Posterior cingulate gyrus (tissue), 11 donors: Measurements from ENCODE around the gene SH3RF1.

Source experiments
- DNase-seq, 10 donors: peaks; one replicate each; pipeline versions ENCODE4 v3.0.0 to v3.0.0-alpha.2; 2020 to 2021; ENCODE audit warnings: mixed read lengths in 3 of 10
- intact Hi-C: fragments of 100-400 bp; cut with DNase I; formaldehyde crosslinking; loops from one replicate; pipeline ENCODE4 v1.15.1; 2023

Gene SH3RF1

DNA sequence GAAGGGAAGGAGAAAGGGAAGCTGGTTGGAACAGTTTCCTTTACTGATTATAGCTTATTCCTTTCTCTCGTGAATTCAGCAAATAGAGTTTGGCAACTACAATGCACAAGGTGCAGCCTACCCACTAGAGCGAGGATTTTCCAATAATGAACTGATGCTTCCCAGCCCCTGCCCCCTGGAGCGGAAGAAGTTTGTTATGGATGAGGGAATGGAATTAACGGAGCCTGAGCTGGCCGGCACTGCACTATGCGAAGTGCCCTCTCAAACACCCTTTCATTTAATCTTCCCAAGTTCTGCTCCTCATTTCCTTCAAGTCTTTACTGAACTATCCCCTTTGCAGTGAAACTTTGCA is 218.2 kb downstream of the SH3RF1 start:
- no peak for DNase-seq
- intact Hi-C loops: no loop called here

DNA sequence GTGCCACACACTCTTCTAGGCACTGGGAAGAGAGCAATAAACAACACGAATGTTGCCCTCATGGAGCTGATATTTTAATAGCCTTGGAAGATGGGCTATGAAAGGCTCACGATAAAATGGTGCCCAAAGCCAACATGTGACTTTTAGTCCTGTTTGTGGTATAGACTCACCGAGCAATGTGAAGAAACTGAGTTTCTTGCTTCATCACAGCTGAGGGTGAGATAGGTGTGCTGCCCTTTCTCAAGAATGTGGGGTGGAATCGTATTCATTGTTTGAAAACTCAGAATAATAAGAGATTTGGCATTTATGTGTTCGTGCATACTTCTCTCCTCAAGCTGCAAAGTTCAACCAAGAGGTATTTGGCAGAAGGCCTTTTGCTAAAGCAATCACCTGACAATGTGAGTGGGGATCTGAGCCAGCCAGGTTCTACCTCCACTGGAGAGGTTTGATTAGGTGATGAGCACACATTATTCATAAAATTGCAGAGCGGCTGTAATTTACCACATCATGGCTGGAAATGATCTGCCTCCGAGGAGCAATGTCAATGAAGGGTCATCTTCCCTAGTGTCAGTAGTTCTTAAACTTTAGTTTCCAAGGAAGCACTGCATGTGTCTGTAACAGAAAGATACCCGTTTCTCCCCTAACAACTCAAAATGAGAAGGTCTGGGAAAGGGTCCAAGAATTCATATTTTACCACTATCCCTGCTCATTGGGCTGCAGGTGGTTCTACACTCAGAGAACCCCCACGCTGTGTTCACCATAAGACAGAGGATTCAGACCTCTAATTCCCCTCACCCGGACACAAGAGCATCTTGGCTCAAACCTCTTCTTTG is 218.8 kb downstream of the SH3RF1 start:
- intact Hi-C loops: no loop called here
- DNase-seq: no peak

DNA sequence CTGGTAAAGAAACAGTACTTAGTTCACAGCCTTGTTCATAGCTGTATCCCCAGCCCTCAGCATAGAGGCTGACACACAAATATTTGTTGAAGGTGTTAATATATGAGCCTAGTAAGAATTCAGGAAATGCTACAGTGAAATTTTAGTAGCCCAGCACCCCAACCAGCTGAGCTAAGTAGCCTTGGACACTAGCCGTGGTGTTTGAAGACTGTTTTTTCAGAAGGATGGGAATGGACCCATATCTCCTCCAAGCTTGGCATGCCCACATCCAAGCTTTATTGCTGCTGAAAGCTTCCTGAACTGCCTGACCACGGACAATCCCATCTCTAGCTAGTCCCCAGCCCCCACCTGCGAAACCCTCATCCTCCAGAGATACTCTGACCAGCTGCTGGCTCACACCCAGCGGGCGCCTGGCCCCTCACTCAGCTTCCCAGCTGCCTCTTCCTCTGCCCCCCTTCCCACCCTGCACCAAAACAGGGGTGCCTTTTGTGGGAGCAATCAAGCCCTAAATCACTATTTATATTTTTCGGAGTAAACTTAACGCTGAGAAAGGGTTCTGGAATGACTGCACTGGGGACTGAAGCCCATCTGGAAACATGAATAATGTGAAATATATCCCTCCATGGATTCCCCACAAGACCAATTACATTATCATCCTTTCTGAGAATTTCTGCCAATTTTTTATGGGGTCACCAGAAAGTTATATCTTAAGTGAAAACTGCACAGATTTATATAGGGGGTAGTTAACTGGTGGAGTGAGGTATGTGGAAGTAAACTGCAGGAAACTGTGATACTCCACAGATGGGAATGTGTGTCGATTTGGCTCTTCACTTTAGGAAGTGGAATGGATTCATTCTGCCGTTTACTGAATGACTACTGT is 219.6 kb downstream of the SH3RF1 start:
- intact Hi-C loops: no loop called here
- DNase-seq: no peak

DNA sequence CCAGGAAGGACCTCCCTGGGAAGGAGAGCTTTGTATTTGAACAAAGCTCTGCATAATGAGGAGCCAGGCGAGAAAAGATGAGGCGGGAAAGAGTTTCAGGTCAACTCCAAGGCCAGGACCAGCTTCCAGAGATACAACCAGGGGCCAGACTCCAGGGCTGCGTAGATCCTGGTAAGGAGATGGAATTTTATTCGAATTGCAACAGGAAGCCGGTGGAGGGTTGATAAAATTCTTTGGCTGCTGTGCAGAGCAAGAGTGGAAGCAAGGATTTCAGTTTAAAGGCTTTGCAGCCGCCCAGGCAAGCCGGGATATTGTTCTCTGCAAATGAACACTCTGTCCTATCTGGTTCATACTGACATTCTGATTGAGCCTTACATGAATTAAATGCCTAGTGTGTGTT is 220.5 kb downstream of the SH3RF1 start:
- DNase-seq: no peak
- intact Hi-C loops: no loop called here

DNA sequence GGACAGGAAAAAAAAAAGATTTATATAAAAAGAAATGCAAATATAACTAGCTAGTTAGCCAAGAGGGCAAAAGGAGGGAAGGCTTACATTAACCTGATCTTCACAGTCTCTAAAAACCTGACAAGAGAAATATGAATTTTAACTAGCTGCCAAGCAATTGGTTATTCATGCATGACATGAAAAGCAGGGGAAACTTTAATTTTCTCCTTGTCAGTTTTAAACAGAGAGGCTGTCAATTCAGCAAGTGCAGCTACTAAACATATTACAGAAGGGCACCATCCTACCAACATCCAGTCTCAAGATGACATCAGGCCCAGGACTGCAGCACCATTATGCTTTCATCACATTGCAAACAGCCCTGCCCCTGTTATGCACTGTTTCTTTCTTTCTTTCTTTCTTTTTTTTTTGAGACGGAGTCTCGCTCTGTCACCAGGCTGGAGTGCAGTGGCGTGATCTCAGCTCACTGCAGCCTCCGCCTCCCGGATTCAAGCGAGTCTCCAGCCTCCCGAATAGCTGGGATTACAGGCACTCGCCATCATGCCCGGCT is 221.8 kb downstream of the SH3RF1 start:
- no peak for DNase-seq
- intact Hi-C loops: no loop called here

DNA sequence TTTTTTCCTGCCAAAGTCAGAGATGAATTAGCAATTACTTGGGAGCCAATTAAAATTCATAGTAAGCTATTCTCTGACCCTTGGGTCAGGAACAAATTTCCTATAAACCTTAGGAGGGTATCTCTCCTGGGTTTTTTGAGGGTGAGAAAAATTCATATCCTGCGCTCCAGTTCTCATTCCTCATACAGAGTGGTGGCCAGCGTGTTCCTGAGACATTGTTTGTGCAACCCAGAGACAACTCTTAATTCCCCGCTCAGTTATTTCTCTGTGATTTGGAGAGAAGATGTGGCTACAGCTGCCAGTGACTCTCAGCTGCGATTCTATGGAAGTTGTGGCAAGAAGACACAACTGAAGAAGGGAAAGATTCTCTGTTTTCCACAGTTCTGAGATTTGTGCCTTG is 222.8 kb downstream of the SH3RF1 start:
- no peak for DNase-seq
- intact Hi-C loops: no loop called here

DNA sequence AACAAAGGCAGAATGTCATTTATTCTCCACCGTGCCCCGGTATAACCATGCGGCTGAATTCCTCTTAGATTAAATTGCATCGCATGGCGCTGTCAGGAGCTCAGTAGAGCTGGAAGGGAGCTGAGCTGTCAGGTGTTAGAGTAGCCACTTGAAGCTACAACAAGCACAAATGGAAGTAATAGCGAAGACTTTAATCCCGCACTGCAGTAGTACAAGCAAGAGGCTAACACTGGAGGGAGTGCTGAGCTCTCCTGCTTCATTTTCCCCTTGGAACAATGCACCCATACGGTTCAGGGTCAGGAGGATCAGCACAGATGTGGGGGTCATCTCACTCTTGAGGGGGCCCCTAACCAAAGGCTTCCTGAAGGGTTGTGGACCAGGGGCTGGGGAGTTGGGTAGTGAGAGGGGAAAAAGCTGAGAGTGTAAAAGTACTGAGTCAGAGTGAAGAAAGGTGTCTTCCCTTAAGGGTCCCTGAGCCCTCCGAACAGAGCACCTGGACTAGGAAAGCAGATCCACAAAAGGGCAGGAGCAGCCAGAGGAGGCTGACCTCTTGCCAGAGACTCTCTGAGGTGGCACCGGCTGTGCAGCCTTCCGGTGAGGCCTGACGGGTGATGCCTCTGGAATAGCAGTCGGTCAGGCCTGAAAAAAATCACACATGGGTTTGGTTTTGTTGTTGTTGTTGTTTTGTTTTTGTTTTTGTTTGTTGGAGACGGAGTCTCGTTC is 224.7 kb downstream of the SH3RF1 start:
- DNase-seq: no peak
- intact Hi-C loops: no loop called here

DNA sequence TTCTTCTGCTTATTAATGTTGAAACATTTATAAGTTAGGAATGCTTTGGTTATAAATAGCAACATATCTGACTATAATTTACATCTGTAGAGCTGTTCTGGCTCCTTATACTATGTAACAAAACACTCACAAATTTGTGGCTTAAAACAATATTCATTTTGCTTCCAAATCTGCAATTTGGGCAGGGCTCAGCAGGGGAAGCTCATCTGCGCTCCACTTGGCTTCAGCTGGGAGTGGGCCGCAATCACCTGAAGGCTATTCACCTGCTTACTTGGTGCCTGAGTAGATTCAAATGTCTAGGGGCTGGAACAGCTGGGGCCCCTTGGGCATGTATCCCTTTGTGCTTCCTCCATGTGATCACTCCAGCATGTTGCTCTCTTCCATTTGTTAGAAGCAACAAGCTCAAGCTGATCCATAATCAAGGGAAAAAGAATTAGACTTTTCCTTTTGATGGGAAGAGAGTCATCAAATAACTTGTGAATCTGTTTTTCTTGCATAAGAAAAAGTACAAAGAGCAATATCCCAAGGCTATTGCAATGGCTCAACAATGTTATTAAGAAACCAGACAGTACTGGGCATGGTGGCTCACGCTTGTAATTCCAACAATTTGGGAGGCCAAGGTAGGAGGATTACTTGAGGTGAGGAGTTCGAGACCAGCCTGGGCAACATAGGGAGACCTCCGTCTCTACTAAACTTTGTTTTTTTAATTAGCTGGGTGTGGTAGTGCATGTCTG is 225.9 kb downstream of the SH3RF1 start:
- no peak for DNase-seq
- intact Hi-C loops: no loop called here
